NCI-H1694 (cell line): ENCODE measurements around the gene SLC25A48.

Experiments used
- DNase-seq: peaks from one replicate; lab custom pipeline; 2025; lab: John Stamatoyannopoulos, UW

SLC25A48 gene

DNA sequence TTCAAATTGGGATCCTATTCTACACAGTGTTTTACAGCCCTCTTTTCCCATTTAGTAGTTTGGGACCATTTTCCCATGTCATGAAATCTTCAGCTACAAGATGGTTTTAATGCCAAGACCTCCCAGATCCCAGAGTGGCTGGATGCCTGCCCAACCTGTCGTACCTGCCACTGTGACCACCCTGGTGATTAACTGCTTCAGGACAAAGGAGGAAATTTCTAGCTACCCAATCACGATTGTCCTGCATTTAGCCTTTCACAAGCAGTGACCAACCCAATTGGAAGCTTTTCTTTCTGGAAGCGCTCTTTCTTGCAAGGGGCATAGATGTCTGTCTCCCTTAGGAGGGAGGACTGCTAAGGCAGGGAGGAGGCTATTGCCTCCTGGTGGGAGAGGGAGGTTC, 47.4 kb downstream of the SLC25A48 start:
- no peak for DNase-seq

DNA sequence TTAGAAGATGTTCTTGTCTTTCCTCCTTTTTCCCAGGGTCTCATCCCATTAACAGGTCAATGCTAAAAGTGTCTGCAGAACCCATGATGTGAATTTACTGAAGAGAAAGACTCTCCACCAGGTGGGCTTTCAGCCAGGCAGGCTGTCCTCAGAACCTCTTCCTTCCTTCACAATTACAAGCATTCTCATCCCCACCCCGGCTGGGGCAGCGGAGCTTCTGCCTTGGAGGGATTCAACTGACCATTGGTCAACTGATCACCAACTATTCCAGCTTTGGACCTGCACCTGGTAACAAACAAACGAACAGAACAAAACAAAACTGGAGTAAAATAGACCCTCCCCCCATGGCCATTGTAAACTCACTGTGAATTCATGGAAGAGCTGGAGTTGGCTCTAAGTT, 48.6 kb downstream of the SLC25A48 start:
- no peak for DNase-seq

DNA sequence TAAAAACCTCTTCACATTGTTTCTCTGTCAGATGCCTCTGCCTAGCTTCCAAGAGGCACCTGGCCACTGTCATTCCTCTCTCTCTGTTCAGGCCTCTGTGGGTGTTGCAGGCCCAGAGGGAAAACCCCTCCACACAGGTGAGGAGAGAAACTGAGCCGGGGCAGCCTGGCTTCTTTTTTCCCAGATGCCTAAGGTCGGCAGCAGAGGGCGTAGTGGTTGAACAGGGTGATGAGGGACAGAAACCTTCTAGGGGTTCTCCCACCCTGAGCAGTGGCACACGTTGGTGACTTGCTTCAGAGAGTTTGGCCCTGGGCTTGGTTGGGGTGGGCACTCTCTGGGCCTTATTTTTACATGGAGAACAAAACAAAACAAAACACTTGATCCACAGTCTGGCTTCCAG, 49.0 kb downstream of the SLC25A48 start:
- no peak for DNase-seq

DNA sequence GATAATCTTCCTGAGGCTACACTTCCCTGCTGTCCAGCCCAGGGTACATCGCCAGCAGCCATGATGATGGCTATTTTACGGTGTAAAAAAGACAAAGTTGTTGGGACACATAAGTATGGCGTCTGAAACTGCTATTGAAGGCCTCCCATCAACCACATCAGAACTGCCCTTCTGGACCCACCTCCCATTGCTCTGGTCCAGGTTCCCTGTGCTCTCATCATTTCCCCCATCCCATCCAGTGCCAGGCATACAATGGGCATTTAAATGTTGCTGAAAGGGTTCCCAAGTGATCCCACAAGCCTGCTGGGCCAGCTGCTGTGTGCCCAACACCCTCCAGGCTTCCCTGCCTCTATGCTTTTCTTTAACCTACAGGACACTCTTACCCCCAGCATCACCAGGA, 50.6 kb downstream of the SLC25A48 start:
- DNase-seq, result no peak

DNA sequence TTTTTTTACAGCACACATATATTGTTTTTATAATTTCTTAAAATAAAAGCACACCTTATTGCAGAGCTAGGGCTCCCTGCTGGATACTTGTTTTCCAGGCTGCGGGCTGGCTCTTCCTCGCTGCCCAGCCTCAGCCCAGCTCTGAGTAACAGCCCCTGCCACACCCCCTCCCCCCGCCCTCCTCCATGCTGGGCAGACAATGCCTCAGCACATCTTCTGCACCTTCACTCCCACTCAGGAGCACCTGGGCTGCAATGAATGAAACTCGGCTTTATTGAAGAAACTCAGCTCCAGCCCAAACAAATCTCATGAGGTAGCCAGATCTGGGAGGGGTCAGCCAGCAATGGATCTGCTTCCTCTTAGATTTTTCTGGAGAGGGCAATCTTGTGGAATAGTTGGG, 51.7 kb downstream of the SLC25A48 start:
- no peak for DNase-seq

DNA sequence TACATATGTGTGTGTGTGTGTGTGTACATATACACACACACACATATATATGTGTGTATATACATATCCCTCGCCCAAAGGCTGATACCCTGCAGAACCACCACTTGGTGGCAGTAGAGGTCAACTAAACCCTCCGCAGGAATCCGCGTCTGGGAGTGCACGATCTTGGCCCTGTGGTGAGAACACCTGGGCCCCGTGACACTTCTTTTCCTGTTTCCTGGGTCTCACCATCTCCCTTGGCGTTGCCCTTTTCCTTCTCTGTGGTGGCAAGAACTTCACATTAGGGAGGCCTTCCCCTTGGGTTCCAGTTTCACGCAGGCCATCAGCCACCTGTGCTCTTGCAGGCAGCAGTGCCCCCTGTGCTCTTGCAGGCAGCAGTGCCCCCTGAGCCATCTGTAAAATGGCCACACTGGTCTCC, 53.0 kb downstream of the SLC25A48 start:
- peak; percentile 70 for DNase-seq

DNA sequence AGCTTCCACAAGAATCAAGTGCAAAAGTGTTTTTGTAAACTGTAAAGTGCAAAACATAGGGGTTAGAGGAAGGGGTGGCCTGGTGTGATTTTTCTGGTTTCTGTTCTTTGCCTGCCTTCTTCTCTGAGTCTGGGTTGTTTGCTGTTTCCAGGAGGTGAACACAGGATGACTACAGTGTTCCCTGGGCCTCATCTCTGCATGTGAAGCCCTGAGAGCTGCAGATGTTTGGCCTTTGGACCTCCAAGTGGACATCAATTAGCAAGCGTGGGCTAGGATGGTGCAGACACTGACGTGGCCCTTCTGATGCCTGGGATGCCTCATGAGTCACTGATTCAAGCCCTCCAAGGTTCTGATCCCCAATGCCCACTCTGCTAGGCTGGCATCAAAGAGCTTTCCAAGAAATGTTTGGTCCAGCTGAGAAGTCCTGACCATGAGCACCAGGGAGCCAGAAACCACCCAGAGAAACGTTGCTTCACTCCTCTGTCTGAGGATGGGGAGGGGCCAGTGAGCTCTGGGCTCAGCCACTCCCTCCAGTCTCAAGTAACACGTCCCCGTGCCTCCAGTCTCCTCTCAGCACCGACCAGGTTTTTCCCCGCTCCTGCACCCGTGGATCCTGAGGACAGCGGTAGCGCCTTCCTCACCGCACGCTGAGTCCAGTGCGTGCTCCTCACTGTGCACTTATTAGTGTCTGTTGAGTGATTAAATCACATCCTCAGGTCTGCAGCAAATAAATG, 53.6 kb downstream of the SLC25A48 start:
- no peak for DNase-seq

DNA sequence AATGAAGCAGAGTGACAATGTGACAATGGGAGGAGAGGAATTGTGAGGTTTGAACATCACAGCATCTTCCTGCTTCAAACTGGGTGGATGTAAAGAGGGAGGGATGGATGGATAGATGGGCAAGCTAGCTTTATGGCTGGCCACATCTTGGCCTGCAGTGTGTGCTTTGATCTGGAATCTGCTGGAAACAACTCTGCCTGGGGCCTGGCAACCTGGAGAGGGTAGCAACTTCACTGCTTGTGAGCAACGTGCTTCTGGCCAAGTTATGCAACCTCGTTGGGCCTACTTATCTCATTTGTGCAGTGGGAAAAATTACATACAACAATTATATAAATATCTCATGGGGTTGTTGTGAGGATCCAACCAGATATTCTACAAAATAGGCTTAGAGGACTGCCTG, 55.8 kb downstream of the SLC25A48 start:
- no peak for DNase-seq

DNA sequence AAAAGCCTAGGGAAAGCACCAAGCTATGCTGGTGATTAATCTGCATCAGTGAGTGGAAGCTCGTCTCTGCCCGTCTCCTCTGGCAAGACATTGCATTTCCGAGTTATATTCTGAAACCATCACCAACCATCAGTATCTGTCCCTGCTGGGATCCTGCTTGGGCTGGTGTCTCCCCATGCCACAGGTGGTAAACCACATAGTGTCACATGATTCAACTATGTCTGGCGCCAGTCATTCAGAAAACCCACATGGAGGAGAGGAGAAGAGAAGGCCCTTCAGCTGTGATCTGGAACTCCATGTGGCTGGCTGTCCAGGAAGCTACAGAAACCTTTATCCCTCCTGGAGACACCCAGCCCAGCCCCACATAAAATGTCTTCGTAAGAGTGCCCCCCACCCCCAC, 56.4 kb downstream of the SLC25A48 start:
- no peak for DNase-seq

DNA sequence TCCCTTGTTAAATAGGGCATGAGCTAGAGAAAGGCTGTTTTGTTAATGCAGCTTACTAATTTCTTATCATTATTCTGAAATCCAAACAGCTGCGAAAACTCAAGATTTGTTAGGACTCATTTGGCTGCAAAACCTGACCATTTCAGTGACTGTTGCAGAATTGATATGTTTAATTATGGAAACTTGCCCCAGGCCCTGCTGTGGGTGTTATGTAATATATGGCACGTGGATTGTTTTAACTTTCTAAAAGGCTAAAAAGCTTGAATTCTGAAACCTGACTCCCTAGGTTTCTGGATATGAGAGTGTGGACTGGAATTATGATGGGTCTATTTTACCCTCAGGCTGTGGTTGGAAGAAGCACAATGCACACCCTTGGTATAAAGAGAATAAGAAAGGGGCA, 56.8 kb downstream of the SLC25A48 start:
- no peak for DNase-seq

DNA sequence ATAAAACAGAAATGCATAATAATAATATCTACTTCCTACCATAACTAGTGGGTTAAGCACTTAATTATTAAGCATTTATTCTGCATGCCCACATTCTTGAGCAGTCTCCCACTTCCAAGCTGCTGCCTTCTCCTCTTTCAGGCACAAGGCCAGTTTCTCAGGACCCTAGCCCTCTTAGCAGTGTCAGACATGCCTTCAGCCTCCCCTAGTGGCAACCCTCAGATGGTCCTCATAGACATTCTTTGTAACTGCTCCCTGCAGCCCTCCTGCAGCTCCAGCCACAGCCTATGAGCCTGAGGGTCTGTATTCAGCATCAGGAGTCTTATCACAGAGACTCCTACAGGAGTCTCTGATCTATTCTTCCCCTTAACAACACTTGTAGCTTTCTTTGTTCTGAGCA, 57.3 kb downstream of the SLC25A48 start:
- no peak for DNase-seq

DNA sequence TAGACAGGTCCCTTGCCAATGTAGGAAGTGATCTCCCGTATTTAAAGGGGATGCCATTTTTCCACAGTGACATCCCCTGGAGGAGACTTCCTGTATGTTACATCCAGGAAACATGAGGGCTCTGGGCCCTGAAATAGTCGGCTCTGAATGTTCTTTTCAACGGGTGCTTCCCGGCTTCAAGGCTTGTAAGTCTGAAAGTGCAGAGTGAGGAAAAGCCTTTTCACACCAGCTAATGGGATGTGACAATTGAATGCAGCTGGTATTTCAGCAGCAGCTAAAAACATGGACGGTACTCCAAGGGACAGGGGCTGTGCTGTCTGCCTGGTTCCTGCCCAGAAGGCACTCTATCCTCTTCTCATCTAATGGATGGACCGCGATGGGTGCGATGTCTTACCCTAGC, 59.8 kb downstream of the SLC25A48 start:
- DNase-seq, result no peak

DNA sequence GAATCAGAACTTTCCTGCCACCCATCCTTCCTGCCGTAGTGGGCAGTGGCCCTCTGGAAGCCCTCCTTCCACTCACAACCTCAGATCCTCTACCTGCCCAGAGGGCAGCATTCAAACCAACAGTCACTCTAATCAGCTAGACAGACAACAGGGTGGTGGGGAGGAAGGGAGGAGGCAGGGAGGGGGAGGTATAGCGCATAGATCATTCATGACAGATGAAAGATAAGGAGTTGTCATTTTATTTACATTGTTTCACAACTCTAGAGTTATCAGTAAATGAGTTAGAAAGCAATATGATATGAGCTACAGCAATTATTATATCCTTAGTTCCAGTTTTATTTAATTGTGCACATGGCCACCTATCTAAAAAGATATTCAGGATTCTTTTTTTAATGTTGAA, 60.3 kb downstream of the SLC25A48 start:
- DNase-seq, result no peak

DNA sequence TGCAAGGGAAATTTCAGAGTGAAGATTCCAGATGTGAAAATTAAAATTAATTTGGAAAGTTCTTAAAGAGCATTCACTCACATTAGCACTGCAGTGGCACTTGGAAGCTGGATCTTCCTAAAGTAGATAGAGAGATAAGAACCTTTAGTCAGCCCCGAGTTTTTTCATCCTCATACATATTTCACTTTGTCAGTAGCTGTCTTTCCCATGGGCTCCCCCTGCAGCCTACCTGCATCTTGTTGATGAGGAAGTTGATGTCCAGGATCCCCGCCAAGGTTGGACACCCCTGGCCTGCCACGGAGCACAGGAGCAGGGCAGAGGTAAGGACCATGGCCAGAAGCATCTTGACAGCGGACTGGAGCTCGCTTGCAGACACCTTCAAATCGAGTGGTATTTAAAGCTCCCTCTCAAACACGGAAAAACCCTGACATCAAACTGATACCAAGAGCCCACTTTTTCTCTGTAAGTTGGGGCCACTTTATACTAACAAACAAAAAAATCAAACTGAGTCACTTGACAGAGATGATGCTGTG, 61.1 kb downstream of the SLC25A48 start, which contains the start of gene IL9:
Gene IL9, minus strand, starts transcription at position 368 of the 533 bp plus-strand sequence. Its CDS starts 25 bp downstream, at position 343.
- no peak for DNase-seq

DNA sequence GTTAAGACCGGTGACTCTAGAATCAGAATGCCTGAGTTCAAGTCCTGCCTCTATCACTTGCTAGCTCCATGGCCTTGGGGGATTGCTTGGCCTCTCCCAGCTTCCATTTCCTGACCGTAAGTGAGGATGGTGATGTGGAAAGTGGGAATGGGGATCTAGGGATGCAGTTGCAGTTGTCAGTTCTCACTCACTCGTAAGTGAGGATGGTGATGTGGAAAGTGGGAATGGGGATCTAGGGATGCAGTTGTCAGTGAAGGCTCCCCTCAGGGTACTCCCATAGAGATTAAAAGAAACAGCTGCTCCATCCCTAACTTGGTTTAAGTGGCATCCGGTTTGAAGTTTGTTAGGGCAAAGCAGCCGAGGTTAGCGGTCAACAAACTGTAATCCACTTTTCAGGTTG, 64.2 kb downstream of the SLC25A48 start:
- DNase-seq, result no peak

DNA sequence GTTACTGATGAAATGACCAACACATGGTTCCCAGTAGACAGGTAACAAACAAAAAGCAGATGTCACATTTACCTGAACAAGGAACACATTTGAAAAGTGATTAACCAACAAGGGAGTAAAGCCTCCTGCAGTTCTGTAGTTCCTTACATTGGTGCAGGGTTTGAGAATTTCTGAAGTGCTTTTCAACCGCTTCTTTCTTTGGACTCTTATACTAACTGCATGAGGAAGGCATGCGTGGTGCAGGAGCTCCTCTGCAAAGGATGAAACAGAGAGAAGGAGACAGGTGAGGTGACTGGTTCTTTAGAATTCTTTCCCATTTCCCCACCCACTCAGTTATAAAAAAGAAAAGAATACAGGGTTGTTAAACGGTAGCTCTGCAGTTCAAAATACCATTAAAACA, 65.8 kb downstream of the SLC25A48 start:
- no peak for DNase-seq

DNA sequence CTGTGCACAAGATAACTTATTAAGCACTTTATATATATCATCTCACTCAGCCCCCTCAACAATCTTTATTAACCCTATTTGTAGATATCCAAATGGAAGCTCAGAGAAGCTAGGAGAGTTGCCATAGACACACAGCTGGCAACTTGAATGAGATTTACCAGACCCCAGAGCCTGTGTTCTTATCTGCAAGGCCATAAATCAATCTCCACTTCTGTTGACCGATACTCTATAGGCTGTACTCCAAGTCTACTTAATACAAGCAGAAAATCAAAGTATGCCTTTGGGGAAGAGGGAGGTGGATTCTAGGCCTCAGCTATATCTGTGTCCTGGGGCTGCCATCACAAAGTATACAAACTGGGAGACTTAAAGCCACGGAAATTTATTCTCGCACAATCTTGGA, 67.2 kb downstream of the SLC25A48 start:
- DNase-seq, result no peak

DNA sequence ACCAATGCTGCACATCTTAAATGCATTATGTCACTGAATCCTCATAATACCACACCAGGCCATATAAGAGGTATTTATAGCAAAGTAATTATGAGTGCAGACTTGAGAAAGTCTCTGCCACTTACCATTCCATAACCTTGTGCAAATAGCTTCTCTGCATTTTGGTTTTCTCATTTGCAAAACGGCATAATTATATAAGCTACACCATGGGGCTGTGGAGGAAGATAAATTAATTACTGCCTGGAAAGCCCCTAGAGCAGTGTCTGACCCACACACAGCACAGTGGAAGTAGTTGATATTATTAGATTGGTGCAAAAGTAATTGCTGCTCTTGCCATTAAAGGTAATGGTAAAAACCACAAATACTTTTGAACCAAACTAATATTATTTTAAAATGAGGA, 70.7 kb downstream of the SLC25A48 start:
- DNase-seq, result no peak

DNA sequence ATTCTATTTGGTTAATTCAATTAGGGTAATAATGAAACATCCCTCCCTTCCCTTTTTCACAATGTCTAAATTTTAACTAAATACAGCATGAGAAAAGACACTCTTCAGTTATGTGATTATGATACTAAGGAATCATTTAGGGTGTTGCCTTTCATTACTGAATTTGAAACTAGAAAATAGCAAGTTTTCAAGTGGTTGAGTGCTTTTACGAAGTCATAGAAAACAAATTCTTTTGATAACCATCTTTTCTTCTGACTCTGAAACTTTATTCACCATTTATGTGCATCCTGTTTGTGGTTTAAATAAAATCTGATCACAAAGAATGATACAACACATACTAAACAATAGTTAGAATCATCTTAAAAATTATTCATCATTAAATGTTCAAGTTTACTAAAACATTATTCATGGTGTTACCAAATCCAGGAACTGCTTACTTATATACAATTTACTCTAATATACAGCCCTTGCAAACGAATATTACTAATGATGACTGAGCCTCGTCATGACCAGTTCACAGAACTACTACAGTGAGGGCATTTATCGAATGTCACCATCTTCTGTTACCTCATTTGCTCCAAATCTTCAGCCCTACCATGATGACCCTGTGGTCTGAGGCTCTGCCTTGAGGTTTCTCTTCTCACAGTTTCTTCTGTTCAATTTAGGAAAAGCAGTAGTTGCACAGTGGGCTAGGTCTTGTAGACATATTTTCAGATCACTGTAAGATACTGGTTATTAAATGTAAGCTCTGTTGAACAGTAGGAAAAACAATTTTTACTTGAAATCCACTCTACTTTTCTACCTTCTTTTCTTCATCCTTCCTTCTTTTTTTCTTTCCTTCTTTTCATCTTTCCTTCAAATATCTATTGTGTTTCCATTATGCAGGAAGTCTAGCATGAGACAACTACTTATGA, 79.5 kb downstream of the SLC25A48 start:
- no peak for DNase-seq

DNA sequence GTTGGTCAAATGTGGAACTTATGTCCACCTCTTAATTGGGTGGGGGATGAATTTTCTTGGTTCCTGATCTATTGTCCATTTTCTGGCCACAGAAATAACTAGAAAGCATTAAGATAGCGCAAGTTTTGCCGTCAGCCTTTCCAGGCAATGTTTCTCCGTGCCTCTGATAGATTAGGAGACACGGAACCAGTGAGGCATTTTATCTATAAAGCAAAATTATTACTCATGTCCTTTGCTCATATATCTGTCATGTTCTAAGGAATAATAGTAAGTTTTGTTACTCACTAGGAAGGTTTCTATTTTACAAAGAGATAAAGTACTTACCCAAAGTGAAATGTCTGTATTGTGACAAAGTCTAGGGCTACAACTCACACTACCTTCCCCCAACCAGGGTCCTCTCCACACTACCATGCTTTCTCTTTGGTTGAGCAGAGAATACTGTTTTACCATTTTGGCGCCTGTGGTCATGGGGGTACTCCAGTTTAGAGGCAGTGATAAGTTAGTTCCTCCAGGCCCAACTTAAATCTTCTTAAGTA, 81.1 kb downstream of the SLC25A48 start:
- DNase-seq, result no peak

DNA sequence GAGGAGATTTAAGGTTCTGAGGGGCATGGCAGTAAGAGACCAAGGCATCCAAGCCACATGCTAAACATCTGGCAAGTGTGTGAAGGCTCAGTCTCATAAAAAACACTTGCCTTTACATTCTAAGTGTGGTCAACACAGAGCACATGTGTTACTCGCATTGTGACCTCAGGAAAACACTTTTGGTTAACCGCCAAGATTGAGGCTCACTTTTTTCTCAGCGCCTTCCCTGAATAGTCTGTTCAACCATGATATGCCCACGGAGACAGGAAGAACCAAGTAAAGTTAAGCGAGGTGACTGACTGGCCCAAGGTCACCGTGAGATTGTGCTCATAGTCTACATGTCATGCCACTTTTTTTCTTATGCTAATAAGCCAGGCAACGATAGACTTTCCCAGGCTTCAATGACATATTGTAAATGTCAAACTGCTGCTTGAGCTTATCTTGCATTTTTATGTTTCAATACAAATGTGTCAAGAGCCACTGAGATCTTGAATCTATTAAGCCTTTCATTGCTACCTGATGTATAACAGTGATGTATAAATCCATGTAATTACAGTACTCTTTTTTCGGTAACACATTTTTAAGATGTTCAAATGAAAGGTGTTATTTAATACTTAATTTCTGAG, 82.3 kb downstream of the SLC25A48 start:
- no peak for DNase-seq

DNA sequence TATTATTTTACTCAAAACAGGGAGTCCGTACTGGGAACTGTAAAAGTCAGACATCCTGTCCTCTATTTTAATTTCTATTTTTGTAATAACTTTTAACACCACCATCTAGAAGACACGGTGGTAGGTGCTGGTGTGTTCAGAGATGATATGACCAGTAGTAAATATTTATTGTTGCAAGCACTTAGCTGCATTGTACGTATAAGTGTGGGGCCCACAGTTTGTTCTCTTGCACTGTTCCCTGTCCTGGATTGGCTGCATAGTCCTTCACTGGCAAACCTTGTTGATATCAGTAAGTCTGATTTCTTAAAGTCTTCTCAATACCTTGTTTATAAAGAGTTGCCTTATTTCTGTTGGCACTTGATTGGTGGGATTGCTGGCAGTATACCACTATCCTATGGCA, 85.7 kb downstream of the SLC25A48 start:
- DNase-seq, result no peak
